Nephron (organoid): Measurements from ENCODE around the gene CAPN12.

ENCODE experiments used
- H3K27ac Mint-ChIP-seq, 3 experiments: 2 replicates each; pipeline ENCODE4 v1.8.0; 2020; ENCODE audit warnings: mixed read lengths in 3 of 3, mild to moderate bottlenecking in 2 of 3, moderate library complexity in 1 of 3
- H3K27me3 Mint-ChIP-seq: 2 replicates; pipeline ENCODE4 v1.8.0; 2021; ENCODE audit warnings: low read depth, mild to moderate bottlenecking, moderate library complexity, mixed read lengths
- H3K36me3 Mint-ChIP-seq: 2 replicates; pipeline ENCODE4 v1.8.0; 2020; ENCODE audit warnings: low read depth, mixed read lengths
- H3K4me1 Mint-ChIP-seq: 2 replicates; pipeline ENCODE4 v1.8.0; 2020; ENCODE audit warnings: mixed read lengths
- H3K4me3 Mint-ChIP-seq, 3 experiments: 2 replicates each; pipeline ENCODE4 v1.8.0; 2020; ENCODE audit warnings: mild to moderate bottlenecking in 3 of 3, mixed read lengths in 3 of 3, moderate library complexity in 2 of 3
- H3K9me3 Mint-ChIP-seq: 2 replicates; pipeline ENCODE4 v1.8.0; 2020; ENCODE audit warnings: mixed read lengths
- CTCF ChIP-seq, 3 experiments: fragments of 200-600 bp; sonication (generic); IDR thresholded peaks; one replicate each; pipeline ENCODE4 v1.5.0; 2021; ENCODE audit warnings: antibody characterized with exemption in 3 of 3; ENCODE audit not compliant: unreplicated experiment in 3 of 3

Gene CAPN12

GRCh38 chr19:38710928-38711725, 33.1 kb downstream of the CAPN12 start:
- Mint-ChIP-seq H3K36me3 (peaks cover 47% of the 10 kb centered on the region), H3K27ac (peak overlapping the region in 2 of 3 experiments; percentile 51 to 53), H3K27me3 (no peaks in the 10 kb centered on the region), H3K4me3 (no peak overlapping the region), H3K9me3 (no peaks in the 10 kb centered on the region), H3K4me1 (peaks cover 21% of the 10 kb centered on the region)
- no peak for TF ChIP-seq CTCF (IDR thresholded peaks at IDR 0.05; ENCODE audit: unreplicated experiment in 3 of 3)

- peak overlapping the region in 2 of 3 experiments; percentile 51 to 53 for H3K27ac Mint-ChIP-seq
- peaks cover 51% of the 10 kb centered on the region for H3K36me3 Mint-ChIP-seq
- H3K4me1 Mint-ChIP-seq: peaks cover 21% of the 10 kb centered on the region
- no peaks in the 10 kb centered on the region for H3K27me3 Mint-ChIP-seq
- H3K9me3 Mint-ChIP-seq: no peaks in the 10 kb centered on the region
- H3K4me3 Mint-ChIP-seq: no peak overlapping the region
- no peak for TF ChIP-seq CTCF (IDR thresholded peaks at IDR 0.05; ENCODE audit: unreplicated experiment in 3 of 3)
Observed at GRCh38 chr19:38710416-38710702, 33.9 kb downstream of the CAPN12 start.

- no peak for TF ChIP-seq CTCF (IDR thresholded peaks at IDR 0.05; ENCODE audit: unreplicated experiment in 3 of 3)
- peak overlapping the region in 2 of 3 experiments; percentile 51 to 53 for H3K27ac Mint-ChIP-seq
- no peak overlapping the region for H3K4me3 Mint-ChIP-seq
- peaks cover 51% of the 10 kb centered on the region for H3K36me3 Mint-ChIP-seq
- no peaks in the 10 kb centered on the region for H3K27me3 Mint-ChIP-seq
- peaks cover 21% of the 10 kb centered on the region for H3K4me1 Mint-ChIP-seq
- no peaks in the 10 kb centered on the region for H3K9me3 Mint-ChIP-seq
Observed at GRCh38 chr19:38709671-38710415, 34.4 kb downstream of the CAPN12 start.

- Mint-ChIP-seq H3K9me3 (no peaks in the 10 kb centered on the region), H3K27ac (no peak overlapping the region), H3K27me3 (peaks cover 4% of the 10 kb centered on the region), H3K4me3 (no peak overlapping the region), H3K36me3 (peaks cover 52% of the 10 kb centered on the region), H3K4me1 (peaks cover 20% of the 10 kb centered on the region)
- no peak for TF ChIP-seq CTCF (IDR thresholded peaks at IDR 0.05; ENCODE audit: unreplicated experiment in 3 of 3)
Observed at GRCh38 chr19:38709119-38709518, 35.2 kb downstream of the CAPN12 start.

- peaks cover 53% of the 10 kb centered on the region for H3K36me3 Mint-ChIP-seq
- TF ChIP-seq CTCF (IDR thresholded peaks at IDR 0.05; ENCODE audit: unreplicated experiment in 3 of 3): no peak
Observed at GRCh38 chr19:38708413-38709024, 35.8 kb downstream of the CAPN12 start.

More at GRCh38 chr19:38708413-38709024, 35.8 kb downstream of the CAPN12 start:
- H3K27ac Mint-ChIP-seq: no peak overlapping the region
- H3K27me3 Mint-ChIP-seq: peaks cover 4% of the 10 kb centered on the region
- peaks cover 14% of the 10 kb centered on the region for H3K4me1 Mint-ChIP-seq
- no peak overlapping the region for H3K4me3 Mint-ChIP-seq
- no peaks in the 10 kb centered on the region for H3K9me3 Mint-ChIP-seq
